Effector CD4-positive, alpha-beta T cell (primary cell): ENCODE results near the gene RPRD2.

Experiments
- DNase-seq: peaks from one replicate; pipeline ENCODE4 v3.0.0-alpha.2; 2020

The RPRD2 gene

DNA sequence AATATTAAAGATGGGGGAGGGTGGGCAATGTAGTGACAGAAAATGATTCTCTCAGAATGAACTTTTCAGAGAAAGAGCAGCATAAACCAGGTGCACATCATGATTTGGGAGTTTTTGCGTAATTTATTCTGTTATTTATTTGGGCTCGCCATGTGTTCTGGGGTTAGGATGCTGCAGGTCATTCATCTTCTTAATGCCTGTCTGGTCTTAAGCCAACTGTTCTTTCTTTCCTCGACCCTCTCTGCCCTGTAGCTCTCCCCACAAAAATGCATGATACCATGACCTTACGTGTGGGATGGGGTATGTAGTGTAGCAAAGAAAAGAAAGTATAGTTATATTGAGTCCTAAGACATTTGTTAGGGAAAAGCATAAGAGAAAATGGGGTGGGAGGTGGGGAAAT lies 110.9 kb downstream of the RPRD2 start:
- DNase-seq: no peak

DNA sequence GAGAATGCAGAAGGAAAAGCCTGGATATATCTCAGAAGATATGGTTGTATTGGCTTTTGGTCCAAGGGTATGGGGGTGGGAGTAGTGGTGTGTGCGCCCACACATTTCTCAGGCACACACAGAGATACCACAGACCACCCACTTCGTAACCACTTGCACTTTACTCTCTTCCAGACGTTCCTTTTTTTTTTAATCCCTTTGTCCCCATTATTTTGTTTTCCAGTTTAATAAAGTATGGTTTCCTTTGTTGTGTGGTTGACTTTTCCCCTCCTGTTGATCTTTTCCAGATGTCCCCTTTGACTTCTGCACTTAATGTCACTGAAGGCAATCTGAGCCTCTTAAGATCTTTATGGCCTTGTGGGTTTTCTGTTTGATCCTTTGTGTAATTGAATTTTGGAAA lies 112.8 kb downstream of the RPRD2 start:
- DNase-seq: no peak

DNA sequence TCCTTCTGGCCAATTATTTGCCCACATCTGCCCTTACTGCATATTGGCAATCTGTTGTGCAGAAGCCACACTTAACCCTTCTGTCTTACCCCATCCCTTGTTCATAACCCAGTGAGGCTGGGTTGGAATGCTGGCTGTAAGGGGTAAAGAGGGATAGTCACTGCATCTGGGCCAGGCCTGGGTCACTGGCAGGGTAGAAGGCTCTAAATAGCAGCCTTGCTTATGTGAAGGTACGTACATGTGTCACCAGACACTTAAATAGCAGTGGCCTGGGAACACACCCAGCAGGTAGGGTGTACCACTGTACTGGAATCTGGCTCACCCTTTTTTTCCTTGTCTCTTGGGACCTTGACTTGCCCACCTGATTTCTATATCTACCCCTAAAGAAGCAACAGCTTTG lies 113.4 kb downstream of the RPRD2 start:
- DNase-seq: no peak

DNA sequence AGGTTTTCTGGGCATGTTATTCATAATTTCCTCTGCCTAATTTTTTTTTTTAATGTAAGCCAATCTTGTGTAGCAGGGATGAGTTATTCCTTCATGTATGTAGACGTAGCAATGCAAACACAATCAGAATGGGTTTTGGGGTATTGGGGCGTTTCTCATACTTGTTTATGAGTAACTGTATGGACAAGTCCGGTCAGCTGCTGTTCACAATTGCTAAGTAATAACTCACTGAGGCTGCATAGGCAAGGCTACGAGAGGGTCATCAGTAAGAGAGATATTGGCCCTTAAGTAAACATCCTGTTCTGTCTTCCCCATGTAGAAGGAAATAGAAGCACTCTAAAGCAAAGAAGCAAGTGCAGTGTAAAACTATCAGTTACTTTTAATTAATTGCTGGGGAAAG lies 113.8 kb downstream of the RPRD2 start:
- DNase-seq: no peak

DNA sequence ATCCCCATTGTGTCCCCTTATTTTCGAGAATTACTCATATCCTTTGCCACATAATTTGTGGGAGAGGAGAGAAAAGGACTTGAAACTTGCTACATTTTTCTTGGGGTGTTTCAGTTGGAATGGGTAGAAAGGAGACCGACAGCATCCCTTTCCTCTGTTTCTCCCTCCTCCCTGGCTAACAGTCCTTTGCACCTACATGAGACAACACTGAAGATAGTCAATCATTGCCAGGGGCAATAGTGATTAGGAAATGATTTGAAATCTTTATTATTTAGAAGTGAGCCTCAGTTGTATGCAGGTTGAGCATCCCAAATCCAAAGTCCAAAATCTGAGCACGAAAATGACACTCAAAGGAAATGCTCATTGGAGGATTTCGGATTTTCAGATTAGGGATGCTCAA lies 115.4 kb downstream of the RPRD2 start:
- DNase-seq: no peak

DNA sequence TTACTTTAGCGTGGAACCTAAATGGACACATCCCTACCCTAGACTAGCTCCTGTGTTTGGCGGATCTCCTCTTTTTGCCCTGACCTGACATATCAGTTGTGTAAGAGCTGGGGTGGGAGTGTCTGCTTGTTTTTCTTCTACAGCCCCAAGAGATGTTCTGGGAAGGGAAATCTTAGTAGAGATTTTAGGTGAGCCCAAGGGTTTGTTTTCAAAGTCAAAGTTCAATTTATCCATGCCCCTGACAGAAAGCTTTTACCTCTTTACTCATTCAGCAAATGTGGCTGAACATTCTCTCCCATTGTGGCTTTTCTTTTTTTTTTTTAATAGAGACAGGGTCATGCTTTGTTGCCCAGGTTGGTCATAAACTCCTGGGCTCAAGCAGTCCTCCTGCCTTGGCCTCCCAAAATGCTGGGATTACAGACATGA lies 116.0 kb downstream of the RPRD2 start:
- DNase-seq: no peak

DNA sequence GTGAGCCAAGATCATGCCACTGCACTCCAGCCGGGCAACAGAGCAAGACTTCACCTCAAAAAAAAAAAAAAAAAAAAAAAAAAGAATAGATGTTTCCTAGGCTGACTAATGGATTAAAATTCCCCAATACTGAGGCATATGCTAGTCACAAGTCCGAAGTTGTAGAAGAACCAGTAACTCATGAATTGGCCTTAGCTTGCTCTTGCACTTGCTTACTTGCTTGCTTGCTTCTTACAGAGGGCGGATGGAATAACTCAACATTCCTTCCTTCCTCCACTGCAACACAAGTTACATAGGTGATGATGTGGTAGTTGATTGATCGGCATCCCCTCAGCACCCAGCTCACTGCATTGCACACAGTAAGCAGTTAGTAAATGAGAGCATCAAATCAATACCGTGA lies 120.5 kb downstream of the RPRD2 start:
- no peak for DNase-seq

DNA sequence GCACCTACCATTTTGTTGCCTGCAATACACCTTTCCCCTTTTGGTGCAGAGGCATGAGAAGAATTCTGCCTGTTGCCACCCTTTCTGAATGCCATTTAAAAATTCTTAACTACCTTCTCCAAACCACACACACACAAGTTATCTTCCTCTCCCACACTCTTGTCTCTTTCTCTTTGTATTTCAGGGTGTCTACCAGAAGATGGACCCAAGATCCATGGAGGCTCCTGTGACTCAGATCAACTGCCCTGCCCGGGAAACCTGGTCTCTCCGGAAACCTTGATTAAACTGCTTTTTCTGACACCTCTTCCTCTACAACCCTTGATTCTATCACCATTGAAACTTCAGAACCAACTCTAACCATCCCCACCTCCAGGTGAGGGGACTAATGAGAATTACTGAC lies 120.9 kb downstream of the RPRD2 start:
- DNase-seq: no peak

DNA sequence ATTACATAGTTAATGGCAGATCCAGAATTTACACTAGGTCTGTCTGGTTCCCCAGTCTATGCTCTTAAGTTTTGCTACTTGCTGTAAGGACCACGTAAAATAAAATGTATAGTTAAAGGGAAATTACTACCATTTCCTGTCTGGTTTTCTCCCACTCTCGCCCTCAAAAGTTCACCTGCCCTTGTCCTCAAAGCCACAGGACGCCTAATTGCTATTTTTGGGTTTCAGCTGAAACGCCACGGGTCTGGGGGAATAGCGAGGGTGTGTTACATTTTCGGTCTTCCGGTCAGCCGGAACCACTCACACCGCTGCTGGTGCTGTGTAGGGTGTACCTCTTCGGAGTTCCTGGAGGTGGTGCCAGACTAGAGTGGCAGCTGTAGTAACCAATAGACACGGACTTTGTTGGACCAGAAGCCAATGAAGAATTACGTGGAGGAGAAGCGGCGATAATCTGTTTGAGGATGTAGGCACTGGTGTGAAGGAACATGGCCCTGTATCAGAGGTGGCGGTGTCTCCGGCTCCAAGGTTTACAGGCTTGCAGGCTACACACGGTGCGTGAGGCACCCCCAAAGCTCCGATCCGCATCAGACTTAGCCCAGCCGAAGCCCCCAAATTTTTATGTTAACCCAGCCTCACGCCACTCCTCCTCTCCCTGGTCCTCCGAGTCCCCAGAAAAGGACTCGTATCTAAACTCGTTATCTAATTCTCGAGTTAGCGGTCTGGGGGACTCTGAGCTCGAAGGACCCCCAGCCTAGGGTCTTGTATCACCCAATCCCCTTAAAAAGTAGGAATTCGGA lies 123.2 kb downstream of the RPRD2 start, which contains the start of gene TARS2:
TSS of gene TARS2 (plus strand) at position 454 of the 797 bp plus-strand sequence. CDS start at position 486, 32 bp downstream.
- peak; percentile 92 for DNase-seq

DNA sequence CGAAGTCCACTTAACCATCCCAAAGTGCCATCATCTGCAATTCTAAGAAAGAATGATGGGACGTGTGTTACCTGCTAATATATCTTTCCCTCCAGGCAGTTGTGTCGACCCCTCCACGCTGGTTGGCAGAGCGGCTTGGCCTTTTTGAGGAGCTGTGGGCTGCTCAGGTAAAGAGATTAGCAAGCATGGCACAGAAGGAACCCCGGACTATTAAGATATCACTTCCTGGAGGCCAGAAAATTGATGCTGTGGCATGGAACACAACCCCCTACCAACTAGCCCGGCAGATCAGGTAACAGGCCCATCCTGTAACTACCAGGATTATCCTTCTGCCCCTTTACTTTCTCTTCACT lies 123.8 kb downstream of the RPRD2 start:
- no peak for DNase-seq

DNA sequence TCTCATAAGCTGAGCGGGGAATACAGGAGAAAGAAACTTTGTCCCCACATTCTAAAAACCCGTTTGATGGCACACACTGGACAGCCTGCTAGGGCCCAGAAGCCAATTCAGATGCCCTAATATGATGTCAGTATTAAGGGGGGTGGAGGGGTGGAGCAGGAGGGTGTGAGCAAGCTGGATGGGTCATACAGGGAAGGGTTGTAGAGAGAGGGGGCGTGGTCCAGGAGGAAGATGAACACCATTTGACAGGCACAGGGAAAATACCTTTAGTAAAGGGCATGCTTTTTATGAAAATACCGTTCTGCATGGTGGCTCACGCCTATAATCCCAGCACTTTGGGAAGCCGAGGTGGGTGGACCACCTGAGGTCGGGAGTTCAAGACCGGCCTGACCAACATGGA lies 129.2 kb downstream of the RPRD2 start:
- DNase-seq: no peak

DNA sequence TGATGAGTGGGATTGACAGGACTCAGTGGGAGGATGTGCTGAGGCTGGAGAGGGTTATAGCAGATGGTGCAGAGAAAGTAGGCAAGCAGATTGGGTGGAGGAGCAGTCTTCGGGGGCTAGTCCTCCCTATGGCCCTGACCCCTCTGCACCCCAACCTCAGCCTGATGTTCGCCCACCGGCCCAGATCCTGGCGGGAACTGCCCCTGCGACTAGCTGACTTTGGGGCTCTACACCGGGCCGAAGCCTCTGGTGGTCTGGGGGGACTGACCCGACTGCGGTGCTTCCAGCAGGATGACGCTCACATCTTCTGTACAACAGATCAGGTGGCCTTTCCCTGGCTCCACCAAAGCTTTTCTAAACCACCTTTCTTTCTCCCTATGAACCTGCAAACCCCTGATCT lies 134.4 kb downstream of the RPRD2 start:
- DNase-seq: no peak

DNA sequence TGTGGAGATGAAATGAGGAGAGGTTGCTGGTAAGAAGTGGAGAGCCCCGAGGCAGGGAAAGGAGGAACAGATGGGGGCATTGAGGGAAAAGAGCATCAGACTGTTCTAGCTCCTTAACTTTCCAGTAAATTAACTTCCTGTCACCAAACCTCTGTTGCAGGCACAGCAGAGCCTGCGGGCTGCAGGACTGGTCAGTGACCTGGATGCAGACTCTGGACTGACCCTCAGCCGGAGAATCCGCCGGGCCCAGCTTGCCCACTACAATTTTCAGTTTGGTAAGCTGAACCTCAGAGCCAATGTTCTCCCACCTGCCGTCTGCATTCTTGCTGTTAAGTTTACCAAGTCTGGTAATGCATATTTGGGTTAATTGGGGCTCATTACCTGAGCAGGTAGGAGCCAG lies 141.5 kb downstream of the RPRD2 start:
- no peak for DNase-seq

DNA sequence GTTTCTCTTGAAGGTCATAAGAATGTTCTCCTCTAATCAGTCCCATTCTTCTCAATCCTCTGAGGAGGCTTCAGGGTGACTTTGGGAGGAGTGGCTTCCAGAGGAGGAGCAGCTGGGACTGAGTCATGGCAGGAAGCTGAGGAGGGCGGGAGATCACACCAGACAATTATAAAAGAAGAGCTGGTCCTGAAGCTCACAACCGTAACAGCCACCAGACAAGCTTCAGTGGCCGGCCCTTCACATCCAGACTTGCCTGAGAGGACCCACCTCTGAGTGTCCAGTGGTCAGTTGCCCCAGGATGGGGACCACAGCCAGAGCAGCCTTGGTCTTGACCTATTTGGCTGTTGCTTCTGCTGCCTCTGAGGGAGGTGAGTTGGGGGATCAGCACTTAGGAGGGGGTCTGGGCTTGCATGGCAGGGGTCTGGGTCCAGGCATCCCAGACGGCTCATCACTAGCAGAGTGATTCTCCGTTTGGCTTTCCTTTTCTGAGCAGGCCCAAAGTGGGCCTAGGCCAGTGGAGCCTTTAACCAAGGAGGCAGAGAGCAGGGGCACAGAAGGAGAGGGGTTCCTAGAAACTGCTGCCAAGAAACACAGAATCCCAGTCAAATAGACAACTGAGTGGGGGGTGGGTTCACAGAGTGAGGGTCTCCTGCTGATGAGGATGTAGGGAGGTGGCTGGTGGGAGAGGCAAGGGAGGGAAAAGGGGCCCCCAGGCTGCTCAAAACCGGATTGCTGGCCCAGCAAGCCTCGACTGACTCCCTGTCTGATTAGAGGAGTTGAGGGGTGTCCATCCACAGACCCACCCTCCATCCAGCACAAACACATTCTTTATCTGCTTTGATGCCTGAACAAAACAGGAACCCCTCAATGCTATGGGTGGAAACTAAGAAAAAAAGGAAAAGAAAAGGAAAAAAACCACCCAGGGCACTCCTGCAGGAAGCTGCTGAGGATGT lies 144.2 kb downstream of the RPRD2 start, which contains the start of gene ECM1:
TSS of gene ECM1 (plus strand) at position 198 of the 953 bp plus-strand sequence. CDS start at position 299, 101 bp downstream.
- no peak for DNase-seq

DNA sequence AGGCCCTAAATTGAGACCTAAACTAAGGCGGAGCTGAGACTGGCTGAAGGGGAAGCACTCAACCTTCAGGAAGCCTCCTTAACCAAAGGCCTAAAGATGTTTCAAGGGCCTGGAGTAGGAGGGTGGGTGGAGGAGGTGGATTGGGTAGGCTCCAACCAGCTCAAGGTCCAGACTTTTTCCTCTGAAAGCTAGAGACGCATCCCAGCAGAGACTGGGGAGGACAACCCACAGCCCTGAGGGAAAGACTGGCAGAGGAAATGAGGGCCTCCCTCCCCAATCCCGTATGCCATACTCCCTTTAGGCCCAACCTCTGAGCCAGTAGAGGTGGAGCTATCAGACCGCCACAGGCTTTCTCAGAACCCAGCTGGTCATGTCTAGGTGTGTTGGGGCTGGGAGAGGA lies 145.0 kb downstream of the RPRD2 start:
- no peak for DNase-seq

DNA sequence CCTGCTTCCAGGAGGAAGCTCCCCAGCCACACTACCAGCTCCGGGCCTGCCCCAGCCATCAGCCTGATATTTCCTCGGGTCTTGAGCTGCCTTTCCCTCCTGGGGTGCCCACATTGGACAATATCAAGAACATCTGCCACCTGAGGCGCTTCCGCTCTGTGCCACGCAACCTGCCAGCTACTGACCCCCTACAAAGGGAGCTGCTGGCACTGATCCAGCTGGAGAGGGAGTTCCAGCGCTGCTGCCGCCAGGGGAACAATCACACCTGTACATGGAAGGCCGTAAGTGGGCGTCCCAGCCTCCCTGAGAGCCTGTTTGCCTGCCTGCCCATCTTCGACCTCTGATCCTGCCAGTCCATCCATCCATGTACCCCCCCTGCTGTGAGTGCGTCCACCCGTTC lies 147.6 kb downstream of the RPRD2 start:
- DNase-seq: no peak

DNA sequence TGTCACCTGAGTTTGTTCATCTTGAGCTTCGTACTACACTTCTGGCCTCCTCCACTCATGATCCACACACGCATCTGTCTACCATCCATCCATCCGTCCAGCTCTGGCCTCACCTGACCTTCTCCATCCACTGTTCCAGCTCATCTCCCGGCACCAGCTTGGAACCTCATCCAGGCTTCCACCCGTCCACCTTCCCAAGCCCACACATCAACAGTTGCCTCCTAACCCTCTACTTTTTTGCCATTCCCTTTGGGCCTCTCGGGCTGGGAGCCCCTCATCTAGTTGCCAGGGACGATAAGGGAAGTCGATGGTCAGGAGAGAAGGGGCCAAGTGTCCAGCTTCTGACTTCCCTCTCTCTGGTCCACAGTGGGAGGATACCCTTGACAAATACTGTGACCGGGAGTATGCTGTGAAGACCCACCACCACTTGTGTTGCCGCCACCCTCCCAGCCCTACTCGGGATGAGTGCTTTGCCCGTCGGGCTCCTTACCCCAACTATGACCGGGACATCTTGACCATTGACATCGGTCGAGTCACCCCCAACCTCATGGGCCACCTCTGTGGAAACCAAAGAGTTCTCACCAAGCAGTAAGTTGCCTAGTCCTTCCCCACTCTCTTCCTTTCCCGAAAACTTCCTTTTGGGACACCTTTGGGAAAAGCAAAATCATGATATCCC lies 148.2 kb downstream of the RPRD2 start:
- no peak for DNase-seq

DNA sequence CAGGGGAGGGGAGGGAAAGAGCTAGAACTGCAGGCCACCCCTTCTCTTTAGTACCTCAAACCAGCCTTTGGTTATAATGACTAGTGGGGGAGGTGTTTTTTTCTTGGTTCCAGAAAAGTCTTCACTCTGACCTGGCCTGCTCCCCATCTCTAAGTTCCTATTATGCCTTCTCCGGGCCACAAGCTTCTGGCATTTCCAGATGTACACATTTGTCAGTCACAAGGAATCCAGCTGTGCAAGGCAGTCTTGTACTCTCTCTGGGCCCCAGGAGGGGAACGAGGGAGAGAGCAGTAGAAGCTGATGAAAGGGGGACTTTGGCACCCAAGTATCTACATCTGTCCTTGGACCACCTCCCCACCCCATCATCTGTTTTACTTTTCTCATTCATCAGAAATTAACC lies 148.9 kb downstream of the RPRD2 start:
- no peak for DNase-seq

DNA sequence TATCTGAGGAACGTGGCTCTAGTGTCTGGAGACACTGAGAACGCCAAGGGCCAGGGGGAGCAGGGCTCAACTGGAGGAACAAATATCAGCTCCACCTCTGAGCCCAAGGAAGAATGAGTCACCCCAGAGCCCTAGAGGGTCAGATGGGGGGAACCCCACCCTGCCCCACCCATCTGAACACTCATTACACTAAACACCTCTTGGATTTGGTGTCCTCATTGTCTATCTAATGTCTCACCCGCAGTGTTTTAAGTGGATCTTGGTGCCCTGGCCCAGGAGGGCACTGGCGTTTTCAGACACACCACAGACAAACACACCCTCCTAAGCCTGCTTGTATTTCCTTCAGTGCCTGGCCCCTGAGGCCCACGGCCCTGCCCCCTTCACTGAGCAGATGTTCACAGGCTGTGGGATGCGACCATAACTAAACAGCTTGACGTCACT lies 149.4 kb downstream of the RPRD2 start:
- no peak for DNase-seq

DNA sequence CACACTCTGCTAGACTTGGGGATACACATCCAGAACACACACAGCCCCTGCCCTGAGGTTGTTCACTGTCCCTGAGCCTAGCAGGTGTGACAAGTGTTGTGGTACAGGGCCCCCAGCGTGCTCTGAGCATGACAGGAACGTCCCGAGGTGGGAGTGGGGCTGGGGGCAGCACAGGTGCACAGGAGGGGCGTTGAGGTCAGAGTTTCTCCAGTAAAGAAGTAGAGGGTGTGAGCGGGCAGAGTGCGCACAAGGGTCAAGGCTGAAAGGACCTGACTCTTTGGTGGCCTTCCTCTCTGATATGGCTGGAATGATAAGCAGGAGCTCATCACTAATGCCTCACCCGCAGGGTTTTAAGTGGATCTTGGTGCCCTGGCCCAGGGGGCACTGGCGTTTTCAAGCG lies 150.3 kb downstream of the RPRD2 start:
- no peak for DNase-seq

DNA sequence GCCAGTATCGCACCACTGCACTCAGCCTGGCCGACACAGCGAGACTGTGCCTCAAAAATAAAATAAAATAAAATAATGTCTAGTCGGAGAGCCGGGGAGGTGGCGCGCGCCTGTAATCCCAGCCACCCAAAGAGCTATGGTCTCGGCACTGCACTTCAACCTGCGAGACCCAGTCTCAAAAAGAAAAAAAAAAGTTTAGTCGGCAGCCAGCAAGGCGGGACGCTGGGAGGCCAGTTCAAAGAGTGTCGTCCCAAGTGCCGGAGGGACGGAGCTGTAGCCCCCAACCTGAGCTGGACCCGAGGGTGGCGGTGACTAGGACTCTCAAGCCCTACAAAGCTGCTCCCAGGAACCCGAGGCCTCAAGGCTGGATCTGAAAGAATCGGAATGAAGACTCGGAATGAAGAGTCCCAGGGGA lies 151.0 kb downstream of the RPRD2 start:
- DNase-seq: no peak

DNA sequence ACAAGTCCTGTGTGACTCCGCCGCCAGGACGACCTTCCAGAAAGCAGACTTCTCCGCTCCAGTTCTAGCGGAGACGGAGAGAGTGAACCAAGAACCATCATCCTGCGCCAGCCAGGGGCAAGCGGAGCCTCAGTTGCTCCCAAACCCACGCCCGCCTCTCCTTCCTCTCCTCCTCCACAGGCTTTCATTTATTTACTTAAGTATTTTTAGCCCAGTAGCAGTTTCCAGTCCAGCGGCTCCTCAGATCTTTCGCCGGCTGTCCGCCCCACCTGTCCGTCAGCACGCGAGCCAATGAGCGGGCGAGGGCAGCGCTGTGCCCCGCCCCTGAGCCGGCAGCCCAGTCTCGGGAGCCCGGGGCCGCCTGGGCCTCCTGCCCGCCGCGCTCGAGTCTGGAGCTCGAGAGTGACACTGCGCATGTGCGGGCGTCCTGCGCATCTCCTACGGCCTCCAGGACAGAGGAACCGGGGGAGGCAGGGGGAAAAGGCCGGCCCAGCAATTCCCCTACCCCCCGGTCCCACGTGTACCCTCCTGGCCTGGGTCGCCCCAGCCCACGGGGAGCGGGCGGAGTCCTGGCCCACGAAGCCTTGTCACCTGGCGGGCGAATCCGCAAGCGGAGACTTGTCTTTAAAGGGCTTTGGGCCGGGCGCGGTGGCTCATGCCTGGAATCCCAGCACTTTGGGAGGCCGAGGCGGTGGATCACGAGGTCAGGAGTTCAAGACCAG lies 151.5 kb downstream of the RPRD2 start, which contains the start of gene FALEC:
TSS of gene FALEC (plus strand) at position 425 of the 722 bp plus-strand sequence.
- DNase-seq: peak; percentile 82
